HEK293 (cell line): ENCODE data around the gene PAM.

Source experiments
- CTCF ChIA-PET: fragments of 350-600 bp; formaldehyde crosslinking; extraction: SDS; loops from one replicate; lab custom pipeline; 2021; ENCODE audit warnings: antibody characterized with exemption; lab: Yijun Ruan, JAX
- POLR2A ChIA-PET: fragments of 300-600 bp; formaldehyde crosslinking; extraction: SDS; loops from one replicate; lab custom pipeline; 2020; ENCODE audit warnings: antibody characterized with exemption, inconsistent platforms; lab: Yijun Ruan, JAX
- H3K27ac ChIP-seq: fragments of 200-500 bp; sonication (Bioruptor generic); 2 replicates; pipeline ENCODE4 v1.5.1; 2014; ENCODE audit warnings: low read depth, low read length, control low read depth, inconsistent platforms; ENCODE audit errors: extremely low read depth
- H3K36me3 ChIP-seq, 2 experiments: fragments of 200-500 bp in 1 of 2; sonication (Bioruptor generic) in 1 of 2; 1 replicate in 1 of 2; 2 replicates in 1 of 2; pipeline ENCODE4 v1.5.1; 2014 to 2017; ENCODE audit warnings: inconsistent platforms in 2 of 2, low read length in 2 of 2; ENCODE audit not compliant: control insufficient read depth in 2 of 2, insufficient read depth in 1 of 2
- H3K4me1 ChIP-seq: fragments of 200-500 bp; sonication (Bioruptor generic); 2 replicates; pipeline ENCODE4 v1.5.1; 2014; ENCODE audit warnings: mild to moderate bottlenecking, low read length, inconsistent platforms; ENCODE audit not compliant: control insufficient read depth, insufficient read depth
- H3K4me3 ChIP-seq: 2 replicates; pipeline ENCODE4 v1.5.1; 2011; ENCODE audit warnings: low read depth, mild to moderate bottlenecking, control low read depth, low read length, moderate library complexity
- H3K9me3 ChIP-seq: fragments of 200-500 bp; sonication (Bioruptor generic); 2 replicates; pipeline ENCODE4 v1.5.1; 2014; ENCODE audit warnings: low read depth, low read length, inconsistent platforms; ENCODE audit not compliant: control insufficient read depth, insufficient read depth
- KLF10 ChIP-seq: fragments of 450-650 bp; IDR thresholded peaks from 2 replicates; pipeline ENCODE4 v1.5.1; 2018; ENCODE audit warnings: missing biosample characterization, mild to moderate bottlenecking, missing genetic modification characterization
- MYNN ChIP-seq: fragments of 450-650 bp; formaldehyde crosslinking; IDR thresholded peaks from 2 replicates; pipeline ENCODE4 v1.5.1; 2016; ENCODE audit warnings: missing biosample characterization, missing genetic modification characterization, borderline replicate concordance
- SETDB1 ChIP-seq: IDR thresholded peaks from one replicate; pipeline ENCODE4 v1.6.1; 2017; ENCODE audit warnings: mild to moderate bottlenecking, low read length, moderate library complexity, mixed read lengths; ENCODE audit not compliant: insufficient read length
- ZBTB26 ChIP-seq: fragments of 450-650 bp; formaldehyde crosslinking; optimal IDR thresholded peaks from 2 replicates; pipeline ENCODE3; 2016; ENCODE audit warnings: missing biosample characterization, mild to moderate bottlenecking, missing genetic modification characterization
- ZBTB7A ChIP-seq: fragments of 450-650 bp; formaldehyde crosslinking; IDR thresholded peaks from 2 replicates; pipeline ENCODE4 v1.5.1; 2016; ENCODE audit warnings: low read depth, missing biosample characterization, missing genetic modification characterization
- ZFP69B ChIP-seq: fragments of 450-650 bp; formaldehyde crosslinking; IDR thresholded peaks from 2 replicates; pipeline ENCODE4 v1.5.1; 2016; ENCODE audit warnings: missing biosample characterization, missing genetic modification characterization
- ZNF10 ChIP-seq: fragments of 450-650 bp; formaldehyde crosslinking; IDR thresholded peaks from 2 replicates; pipeline ENCODE4 v1.5.1; 2017; ENCODE audit warnings: missing biosample characterization, missing genetic modification characterization
- ZNF148 ChIP-seq: fragments of 450-650 bp; formaldehyde crosslinking; IDR thresholded peaks from 2 replicates; pipeline ENCODE4 v1.5.0; 2017; ENCODE audit warnings: missing biosample characterization, missing genetic modification characterization, borderline replicate concordance
- ZNF341 ChIP-seq: fragments of 450-650 bp; formaldehyde crosslinking; IDR thresholded peaks from 2 replicates; pipeline ENCODE4; 2016; ENCODE audit warnings: low read depth, missing biosample characterization, missing genetic modification characterization
- ZNF366 ChIP-seq: fragments of 450-650 bp; formaldehyde crosslinking; conservative IDR thresholded peaks from 2 replicates; pipeline ENCODE4 v1.5.1; 2016; ENCODE audit warnings: missing biosample characterization, missing genetic modification characterization
- ZNF394 ChIP-seq: fragments of 450-650 bp; formaldehyde crosslinking; IDR thresholded peaks from 2 replicates; pipeline ENCODE4 v1.5.1; 2016; ENCODE audit warnings: missing biosample characterization, missing genetic modification characterization, mild to moderate bottlenecking, moderate library complexity, borderline replicate concordance
- ZNF48 ChIP-seq: fragments of 450-650 bp; formaldehyde crosslinking; IDR thresholded peaks from 2 replicates; pipeline ENCODE4 v1.5.1; 2016; ENCODE audit warnings: missing biosample characterization, missing genetic modification characterization
- ZNF501 ChIP-seq: fragments of 450-650 bp; formaldehyde crosslinking; IDR thresholded peaks from 2 replicates; pipeline ENCODE4 v1.5.1; 2016; ENCODE audit warnings: missing biosample characterization, missing genetic modification characterization
- ZNF561 ChIP-seq: fragments of 450-650 bp; IDR thresholded peaks from 2 replicates; pipeline ENCODE4 v1.5.1; 2018; ENCODE audit warnings: missing biosample characterization, missing genetic modification characterization, borderline replicate concordance
- ZNF571 ChIP-seq: fragments of 450-650 bp; formaldehyde crosslinking; IDR thresholded peaks from 2 replicates; pipeline ENCODE4 v1.5.0; 2017; ENCODE audit warnings: missing biosample characterization, missing genetic modification characterization
- ZNF654 ChIP-seq: fragments of 450-650 bp; formaldehyde crosslinking; IDR thresholded peaks from 2 replicates; pipeline ENCODE4 v1.5.1; 2016; ENCODE audit warnings: low read depth, missing biosample characterization, missing genetic modification characterization
- ZNF837 ChIP-seq: fragments of 450-650 bp; formaldehyde crosslinking; IDR thresholded peaks from 2 replicates; pipeline ENCODE4 v1.5.1; 2016; ENCODE audit warnings: missing biosample characterization, missing genetic modification characterization
- TF ChIP-seq, protein P1 (sequence below): fragments of 450-650 bp; formaldehyde crosslinking; conservative IDR thresholded peaks from 2 replicates; pipeline ENCODE4 v1.5.1; 2016; ENCODE audit warnings: low read depth, missing biosample characterization, missing genetic modification characterization
- TF ChIP-seq, protein P2 (sequence below): fragments of 450-650 bp; formaldehyde crosslinking; IDR thresholded peaks from 2 replicates; pipeline ENCODE4 v1.5.1; 2017; ENCODE audit warnings: missing biosample characterization, missing genetic modification characterization
- TF ChIP-seq, protein P3 (sequence below): fragments of 450-650 bp; formaldehyde crosslinking; IDR thresholded peaks from 2 replicates; pipeline ENCODE4 v1.5.1; 2016; ENCODE audit warnings: missing biosample characterization, missing genetic modification characterization, borderline replicate concordance

PAM gene

GRCh38 chr5:102860035-102860434 is 104.9 kb downstream of the PAM start:
- Histone ChIP-seq H3K9me3 (no peaks in the 10 kb centered on the region), H3K4me3 (no peak overlapping the region), H3K27ac (no peak overlapping the region), H3K4me1 (peaks cover 13% of the 10 kb centered on the region), H3K36me3 (no peaks in the 10 kb centered on the region)
- POLR2A ChIA-PET = interaction anchor here (0.6 kb wide), 1 partner anchor 21 kb away, joined by 4 read pairs; no protein-coding TSS in a partner anchor
- CTCF ChIA-PET = interaction anchor here (0.6 kb wide), 1 partner anchor 564 kb away, joined by 5 read pairs; no protein-coding TSS in a partner anchor
- TF ChIP-seq, protein P1, sequence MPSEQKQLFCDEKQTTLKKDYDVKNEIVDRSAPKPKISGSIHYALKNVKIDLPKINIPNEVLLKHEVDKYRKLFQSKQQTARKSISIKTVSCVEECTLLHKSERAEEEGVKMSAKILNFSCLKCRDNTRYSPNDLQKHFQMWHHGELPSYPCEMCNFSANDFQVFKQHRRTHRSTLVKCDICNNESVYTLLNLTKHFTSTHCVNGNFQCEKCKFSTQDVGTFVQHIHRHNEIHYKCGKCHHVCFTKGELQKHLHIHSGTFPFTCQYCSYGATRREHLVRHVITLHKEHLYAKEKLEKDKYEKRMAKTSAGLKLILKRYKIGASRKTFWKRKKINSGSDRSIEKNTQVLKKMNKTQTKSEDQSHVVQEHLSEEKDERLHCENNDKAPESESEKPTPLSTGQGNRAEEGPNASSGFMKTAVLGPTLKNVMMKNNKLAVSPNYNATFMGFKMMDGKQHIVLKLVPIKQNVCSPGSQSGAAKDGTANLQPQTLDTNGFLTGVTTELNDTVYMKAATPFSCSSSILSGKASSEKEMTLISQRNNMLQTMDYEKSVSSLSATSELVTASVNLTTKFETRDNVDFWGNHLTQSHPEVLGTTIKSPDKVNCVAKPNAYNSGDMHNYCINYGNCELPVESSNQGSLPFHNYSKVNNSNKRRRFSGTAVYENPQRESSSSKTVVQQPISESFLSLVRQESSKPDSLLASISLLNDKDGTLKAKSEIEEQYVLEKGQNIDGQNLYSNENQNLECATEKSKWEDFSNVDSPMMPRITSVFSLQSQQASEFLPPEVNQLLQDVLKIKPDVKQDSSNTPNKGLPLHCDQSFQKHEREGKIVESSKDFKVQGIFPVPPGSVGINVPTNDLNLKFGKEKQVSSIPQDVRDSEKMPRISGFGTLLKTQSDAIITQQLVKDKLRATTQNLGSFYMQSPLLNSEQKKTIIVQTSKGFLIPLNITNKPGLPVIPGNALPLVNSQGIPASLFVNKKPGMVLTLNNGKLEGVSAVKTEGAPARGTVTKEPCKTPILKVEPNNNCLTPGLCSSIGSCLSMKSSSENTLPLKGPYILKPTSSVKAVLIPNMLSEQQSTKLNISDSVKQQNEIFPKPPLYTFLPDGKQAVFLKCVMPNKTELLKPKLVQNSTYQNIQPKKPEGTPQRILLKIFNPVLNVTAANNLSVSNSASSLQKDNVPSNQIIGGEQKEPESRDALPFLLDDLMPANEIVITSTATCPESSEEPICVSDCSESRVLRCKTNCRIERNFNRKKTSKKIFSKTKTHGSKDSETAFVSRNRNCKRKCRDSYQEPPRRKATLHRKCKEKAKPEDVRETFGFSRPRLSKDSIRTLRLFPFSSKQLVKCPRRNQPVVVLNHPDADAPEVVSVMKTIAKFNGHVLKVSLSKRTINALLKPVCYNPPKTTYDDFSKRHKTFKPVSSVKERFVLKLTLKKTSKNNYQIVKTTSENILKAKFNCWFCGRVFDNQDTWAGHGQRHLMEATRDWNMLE (tag by site-specific recombination) = no peak
- no peak for TF ChIP-seq SETDB1
- TF ChIP-seq, protein P2, sequence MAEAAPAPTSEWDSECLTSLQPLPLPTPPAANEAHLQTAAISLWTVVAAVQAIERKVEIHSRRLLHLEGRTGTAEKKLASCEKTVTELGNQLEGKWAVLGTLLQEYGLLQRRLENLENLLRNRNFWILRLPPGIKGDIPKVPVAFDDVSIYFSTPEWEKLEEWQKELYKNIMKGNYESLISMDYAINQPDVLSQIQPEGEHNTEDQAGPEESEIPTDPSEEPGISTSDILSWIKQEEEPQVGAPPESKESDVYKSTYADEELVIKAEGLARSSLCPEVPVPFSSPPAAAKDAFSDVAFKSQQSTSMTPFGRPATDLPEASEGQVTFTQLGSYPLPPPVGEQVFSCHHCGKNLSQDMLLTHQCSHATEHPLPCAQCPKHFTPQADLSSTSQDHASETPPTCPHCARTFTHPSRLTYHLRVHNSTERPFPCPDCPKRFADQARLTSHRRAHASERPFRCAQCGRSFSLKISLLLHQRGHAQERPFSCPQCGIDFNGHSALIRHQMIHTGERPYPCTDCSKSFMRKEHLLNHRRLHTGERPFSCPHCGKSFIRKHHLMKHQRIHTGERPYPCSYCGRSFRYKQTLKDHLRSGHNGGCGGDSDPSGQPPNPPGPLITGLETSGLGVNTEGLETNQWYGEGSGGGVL (tag by site-specific recombination) = no peak
- no peak for TF ChIP-seq ZBTB7A (tag by site-specific recombination)
- TF ChIP-seq ZNF148 (tag by site-specific recombination) = no peak
- TF ChIP-seq ZNF501 (tag by site-specific recombination) = no peak
- TF ChIP-seq ZNF571 = no peak
- no peak for TF ChIP-seq ZNF10 (tag by site-specific recombination)
- TF ChIP-seq ZNF394 (tag by site-specific recombination) = no peak
- TF ChIP-seq ZNF837 (tag by site-specific recombination) = no peak
- no peak for TF ChIP-seq KLF10 (tag by site-specific recombination)
- TF ChIP-seq ZNF366 (tag by site-specific recombination) = no peak
- no peak for TF ChIP-seq ZNF654 (tag by site-specific recombination)
- TF ChIP-seq ZNF561 (tag by site-specific recombination) = no peak
- no peak for TF ChIP-seq MYNN (tag by site-specific recombination)

DNA sequence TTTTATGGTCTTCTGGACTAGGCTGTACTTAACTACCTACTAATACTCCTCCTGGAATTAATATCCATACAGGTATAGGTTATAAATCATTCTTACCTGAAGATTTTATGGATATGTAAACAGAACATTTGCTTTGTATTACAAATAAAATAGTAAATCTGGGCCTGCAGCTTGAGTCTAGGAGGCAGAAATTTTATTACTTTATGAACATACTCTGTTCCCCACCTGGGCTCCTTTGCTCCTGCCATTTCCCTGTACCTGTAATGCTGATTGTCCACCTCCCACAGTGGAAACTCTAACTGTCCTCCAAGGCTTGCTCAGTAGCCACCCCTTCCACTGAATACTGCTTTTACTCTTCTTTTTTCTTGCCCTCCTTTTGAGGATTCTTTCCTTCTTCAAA is 108.0 kb downstream of the PAM start:
- H3K36me3 ChIP-seq = no peaks in the 10 kb centered on the region
- ChIA-PET CTCF (interaction anchor here (0.6 to 0.7 kb wide), 3 partner anchors 36 to 1479 kb away, joined by 3 read pairs; no protein-coding TSS in a partner anchor), POLR2A (interaction anchor here (1.1 kb wide), 1 partner anchor 168 kb away, joined by 3 read pairs; no protein-coding TSS in a partner anchor)
- H3K27ac ChIP-seq = no peak overlapping the region
- TF ChIP-seq ZNF48 (tag by site-specific recombination) (no peak), ZFP69B (tag by site-specific recombination) (no peak), ZNF341 (no peak), ZBTB26 (tag by site-specific recombination) (no peak)
- TF ChIP-seq, protein P3, sequence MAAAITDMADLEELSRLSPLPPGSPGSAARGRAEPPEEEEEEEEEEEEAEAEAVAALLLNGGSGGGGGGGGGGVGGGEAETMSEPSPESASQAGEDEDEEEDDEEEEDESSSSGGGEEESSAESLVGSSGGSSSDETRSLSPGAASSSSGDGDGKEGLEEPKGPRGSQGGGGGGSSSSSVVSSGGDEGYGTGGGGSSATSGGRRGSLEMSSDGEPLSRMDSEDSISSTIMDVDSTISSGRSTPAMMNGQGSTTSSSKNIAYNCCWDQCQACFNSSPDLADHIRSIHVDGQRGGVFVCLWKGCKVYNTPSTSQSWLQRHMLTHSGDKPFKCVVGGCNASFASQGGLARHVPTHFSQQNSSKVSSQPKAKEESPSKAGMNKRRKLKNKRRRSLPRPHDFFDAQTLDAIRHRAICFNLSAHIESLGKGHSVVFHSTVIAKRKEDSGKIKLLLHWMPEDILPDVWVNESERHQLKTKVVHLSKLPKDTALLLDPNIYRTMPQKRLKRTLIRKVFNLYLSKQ = no peak
- TF ChIP-seq, all 188 proteins: peak for 0
- peaks cover 19% of the 10 kb centered on the region for H3K4me1 ChIP-seq
- no peaks in the 10 kb centered on the region for H3K9me3 ChIP-seq
- no peak overlapping the region for H3K4me3 ChIP-seq
